Skeletal muscle tissue (tissue), 4 donors: ENCODE measurements around the gene MCM5. TPM values are rescaled to one million over a fixed set of nuclear protein-coding genes. Genes with fewer than 3 reads are reported as not detected.

Source experiments
- H3K27ac ChIP-seq: one replicate; pipeline ENCODE4 v1.7.0; 2013; ENCODE audit warnings: mild to moderate bottlenecking, low read depth, low read length, inconsistent platforms
- H3K27me3 ChIP-seq, 3 donors: one replicate each; pipeline ENCODE4 v1.7.0; 2013; ENCODE audit warnings: low read length in 3 of 3; ENCODE audit not compliant: control insufficient read depth in 3 of 3, insufficient read depth in 3 of 3
- H3K36me3 ChIP-seq, 3 donors: one replicate each; pipeline ENCODE4 v1.7.0; 2013; ENCODE audit warnings: low read length in 3 of 3; ENCODE audit not compliant: control insufficient read depth in 3 of 3, insufficient read depth in 3 of 3
- H3K4me1 ChIP-seq, 3 donors: one replicate each; pipeline ENCODE4 v1.7.0; 2013; ENCODE audit warnings: low read length in 3 of 3, mild to moderate bottlenecking in 3 of 3; ENCODE audit not compliant: control insufficient read depth in 3 of 3, insufficient read depth in 3 of 3
- H3K4me3 ChIP-seq, 3 donors: one replicate each; pipeline ENCODE4 v1.7.0; 2013; ENCODE audit warnings: low read length in 3 of 3
- H3K9ac ChIP-seq, 3 donors: one replicate each; pipeline ENCODE4 v1.7.0; 2013; ENCODE audit warnings: low read length in 3 of 3, mild to moderate bottlenecking in 3 of 3, moderate library complexity in 2 of 3, low read depth in 1 of 3
- H3K9me3 ChIP-seq, 3 donors: one replicate each; pipeline ENCODE4 v1.7.0; 2013; ENCODE audit warnings: low read length in 3 of 3; ENCODE audit not compliant: control insufficient read depth in 3 of 3
- total RNA-seq: library from RNA; depleted of rRNA; stranded (reverse); fragments of >200 nt; gene quantifications from one replicate; pipeline ENCODE4 v1.2.3, GENCODE V29; 2014
- donor health status: Osteomylitis.

The MCM5 gene
- total RNA-seq, 1 donor from 2014 or later, result 25.1 TPM

DNA sequence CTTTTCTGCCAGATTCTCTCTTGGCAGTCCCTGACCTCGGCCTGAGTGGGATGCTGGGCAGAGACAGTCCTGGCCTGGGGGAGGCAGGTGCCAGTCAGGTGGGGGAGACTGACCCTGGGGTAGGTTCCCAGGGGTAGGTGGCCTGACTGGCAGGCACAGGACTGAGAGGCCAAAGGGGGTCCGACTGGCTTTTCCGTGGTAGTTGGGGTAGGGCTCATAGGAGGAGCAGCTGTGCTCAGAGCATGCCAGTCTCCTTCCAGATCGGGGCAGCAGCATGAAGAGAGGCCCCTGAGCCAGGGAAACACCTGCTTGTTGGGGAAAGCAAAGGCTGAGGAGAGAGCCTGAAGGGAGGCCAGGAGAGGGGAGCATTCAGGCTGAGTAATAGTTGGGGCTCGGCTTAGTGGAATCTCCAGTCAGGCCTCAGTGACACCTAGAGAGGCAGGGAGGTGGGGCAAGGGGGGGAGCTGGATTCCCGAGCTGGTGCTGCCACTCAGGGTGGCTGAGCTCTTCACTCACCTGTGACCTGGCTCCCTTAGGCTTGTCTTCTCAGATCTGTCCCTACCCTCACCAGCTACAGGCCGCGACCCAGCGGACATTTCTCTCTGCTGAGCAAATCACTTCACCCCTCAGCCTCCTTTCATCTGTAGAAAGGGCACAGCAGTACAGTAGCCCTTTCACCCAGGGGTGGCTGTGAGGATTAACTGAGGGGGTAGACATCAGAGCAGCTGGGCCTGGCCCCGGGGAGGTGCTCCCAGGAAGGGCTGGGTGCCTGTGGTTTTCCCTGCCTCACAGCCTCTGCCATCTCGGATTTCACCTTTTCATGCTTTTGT is 26.2 kb downstream of the MCM5 start:
- no peak overlapping the region for H3K4me3 ChIP-seq

DNA sequence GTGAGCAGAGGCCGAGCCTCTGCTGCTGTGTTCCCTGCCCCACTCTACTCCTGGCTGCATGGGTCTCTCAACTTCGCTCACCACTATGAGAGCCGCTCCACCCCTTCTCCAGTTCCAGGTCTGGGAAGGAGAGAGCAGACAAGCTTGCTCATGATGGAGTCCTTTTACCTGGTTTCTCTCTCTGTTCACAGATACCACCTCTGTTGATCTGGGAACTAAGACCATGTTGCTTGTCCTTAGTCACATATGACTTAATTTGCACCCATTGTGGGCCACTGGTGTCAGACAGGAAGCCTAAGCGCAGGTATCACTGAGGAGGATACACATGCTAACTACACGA is 26.8 kb downstream of the MCM5 start:
- H3K4me1 ChIP-seq, result peaks cover 5 to 23% (median 9%) of the 10 kb centered on the region in 3 donors
- H3K4me3 ChIP-seq, result no peak overlapping the region
- peak overlapping the region in 1 of 3 donors; percentile 36 for H3K9ac ChIP-seq
- H3K36me3 ChIP-seq, result peaks cover 17 to 24% (median 18%) of the 10 kb centered on the region in 3 donors
- H3K27ac ChIP-seq, result peak overlapping the region; percentile 38
- H3K27me3 ChIP-seq, result no peaks in the 10 kb centered on the region
- H3K9me3 ChIP-seq, result no peaks in the 10 kb centered on the region

More for the DNA sequence above, 26.2 kb downstream of the MCM5 start:
- Histone ChIP-seq H3K4me1 (peaks cover 4 to 19% (median 4%) of the 10 kb centered on the region in 3 donors), H3K9ac (peak overlapping the region in 1 of 3 donors; percentile 36), H3K36me3 (peaks cover 23 to 30% (median 24%) of the 10 kb centered on the region in 3 donors), H3K27ac (peak overlapping the region; percentile 38), H3K27me3 (no peaks in the 10 kb centered on the region), H3K9me3 (no peaks in the 10 kb centered on the region)

- Histone ChIP-seq H3K27me3 (no peaks in the 10 kb centered on the region), H3K4me3 (peak overlapping the region in 1 of 3 donors; percentile 5), H3K4me1 (peaks cover 5 to 20% (median 9%) of the 10 kb centered on the region in 3 donors), H3K27ac (peak overlapping the region; percentile 51), H3K36me3 (peaks cover 0 to 6% (median 0%) of the 10 kb centered on the region in 3 donors), H3K9me3 (peaks cover 0 to 7% (median 0%) of the 10 kb centered on the region in 3 donors), H3K9ac (peak overlapping the region in 2 of 3 donors; percentile 19 to 50)
These were observed 31.0 kb downstream of the MCM5 start for GRCh38 chr22:35430897-35431322.

GRCh38 chr22:35431483-35432227 is 31.7 kb downstream of the MCM5 start:
- Histone ChIP-seq H3K36me3 (peaks cover 0 to 6% (median 0%) of the 10 kb centered on the region in 3 donors), H3K4me1 (peaks cover 5 to 12% (median 9%) of the 10 kb centered on the region in 3 donors), H3K9ac (no peak overlapping the region), H3K4me3 (no peak overlapping the region), H3K27ac (peak overlapping the region; percentile 51), H3K27me3 (no peaks in the 10 kb centered on the region), H3K9me3 (peaks cover 0 to 7% (median 0%) of the 10 kb centered on the region in 3 donors)

GRCh38 chr22:35432228-35432905 is 32.4 kb downstream of the MCM5 start:
- Histone ChIP-seq H3K9ac (no peak overlapping the region), H3K27me3 (no peaks in the 10 kb centered on the region), H3K27ac (no peak overlapping the region), H3K36me3 (peaks cover 0 to 6% (median 0%) of the 10 kb centered on the region in 3 donors), H3K4me3 (no peak overlapping the region), H3K9me3 (peaks cover 0 to 7% (median 0%) of the 10 kb centered on the region in 3 donors), H3K4me1 (peaks cover 5 to 9% (median 8%) of the 10 kb centered on the region in 3 donors)

DNA sequence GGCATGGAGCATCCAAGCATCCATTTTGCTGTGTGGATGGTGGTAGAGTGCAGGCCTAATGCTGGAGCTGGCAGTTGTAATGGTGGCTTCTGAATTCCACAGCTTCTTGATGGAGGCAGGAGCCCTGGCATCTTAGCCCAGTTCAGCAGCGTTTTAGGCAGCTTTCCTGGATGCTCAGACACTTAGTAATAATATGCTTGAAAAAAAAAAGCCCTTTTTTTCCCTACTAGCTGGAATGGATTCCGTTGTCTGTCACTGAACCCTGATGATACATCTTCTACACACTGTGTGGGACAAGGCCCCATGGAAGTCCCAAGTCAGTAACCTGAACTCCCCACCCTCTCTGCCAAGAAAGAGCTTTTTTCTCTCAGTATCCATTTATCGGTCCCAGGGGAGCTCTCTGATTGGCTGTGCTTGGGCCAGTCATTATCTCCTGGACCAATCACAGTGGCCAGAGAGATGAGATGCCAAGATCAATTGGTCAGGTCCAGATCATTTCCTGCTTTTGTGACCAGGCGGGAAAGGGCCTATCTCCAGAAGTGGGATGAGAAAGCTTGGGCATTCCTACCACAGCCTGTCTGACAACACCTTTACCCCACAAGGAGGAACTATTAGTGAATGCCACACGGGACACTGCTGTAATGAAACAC is 34.2 kb downstream of the MCM5 start:
- peaks cover 5 to 9% (median 8%) of the 10 kb centered on the region in 3 donors for H3K4me1 ChIP-seq
- H3K27me3 ChIP-seq, result no peaks in the 10 kb centered on the region
- no peak overlapping the region for H3K27ac ChIP-seq
- H3K9ac ChIP-seq, result no peak overlapping the region
- no peak overlapping the region for H3K4me3 ChIP-seq
- peaks cover 0 to 7% (median 0%) of the 10 kb centered on the region in 3 donors for H3K9me3 ChIP-seq
- peaks cover 0 to 6% (median 0%) of the 10 kb centered on the region in 3 donors for H3K36me3 ChIP-seq

GRCh38 chr22:35435201-35435740 is 35.3 kb downstream of the MCM5 start:
- peaks cover 0 to 6% (median 0%) of the 10 kb centered on the region in 3 donors for H3K36me3 ChIP-seq
- peaks cover 5 to 9% (median 8%) of the 10 kb centered on the region in 3 donors for H3K4me1 ChIP-seq
- H3K27me3 ChIP-seq, result no peaks in the 10 kb centered on the region
- H3K4me3 ChIP-seq, result no peak overlapping the region
- H3K27ac ChIP-seq, result no peak overlapping the region
- H3K9ac ChIP-seq, result no peak overlapping the region
- peaks cover 0 to 7% (median 0%) of the 10 kb centered on the region in 3 donors for H3K9me3 ChIP-seq

DNA sequence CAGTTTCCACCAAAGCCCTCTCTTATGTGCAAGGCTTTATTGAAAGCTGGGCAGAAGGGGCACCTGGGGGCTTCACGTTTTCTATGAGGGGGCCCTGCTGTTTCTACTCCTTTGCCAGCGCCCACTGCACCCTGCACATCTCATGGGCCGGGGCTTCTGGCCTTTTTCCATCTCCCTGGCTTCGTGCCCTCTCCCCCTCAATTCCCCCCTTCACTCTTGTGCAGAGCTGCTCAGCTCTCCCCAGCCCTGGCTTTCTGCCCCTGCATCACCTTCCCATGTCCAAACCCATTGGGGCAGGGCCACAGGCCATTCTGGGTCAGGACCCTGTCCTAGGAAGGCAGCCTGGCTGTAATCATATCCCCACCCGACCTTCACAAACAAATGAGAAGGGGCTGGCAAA is 36.5 kb downstream of the MCM5 start:
- Histone ChIP-seq H3K36me3 (peaks cover 0 to 6% (median 0%) of the 10 kb centered on the region in 3 donors), H3K27me3 (no peaks in the 10 kb centered on the region), H3K4me1 (peaks cover 0 to 3% (median 2%) of the 10 kb centered on the region in 3 donors), H3K4me3 (no peak overlapping the region), H3K9ac (no peak overlapping the region), H3K27ac (no peak overlapping the region), H3K9me3 (peaks cover 0 to 7% (median 0%) of the 10 kb centered on the region in 3 donors)

DNA sequence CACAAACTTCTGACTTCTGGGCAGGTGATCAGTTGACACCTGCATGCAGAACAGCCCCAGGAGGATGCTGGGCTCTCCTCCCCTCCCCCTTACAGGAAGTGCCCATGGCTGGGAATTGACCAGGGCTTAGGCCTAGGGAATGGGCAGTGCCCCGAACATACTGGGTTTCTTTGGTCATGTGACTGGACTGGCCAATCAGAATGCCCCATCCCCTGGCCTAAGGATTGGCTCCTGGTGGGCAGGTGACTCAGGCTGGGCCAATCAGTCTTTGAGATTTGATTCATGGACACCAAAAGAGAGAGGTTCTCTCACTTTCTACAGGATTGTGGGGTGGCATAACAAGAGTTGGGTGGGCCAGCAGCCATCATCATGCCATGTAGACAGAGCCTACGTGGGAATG is 37.1 kb downstream of the MCM5 start:
- H3K27me3 ChIP-seq, result no peaks in the 10 kb centered on the region

More for the DNA sequence above, 37.1 kb downstream of the MCM5 start:
- no peaks in the 10 kb centered on the region for H3K4me1 ChIP-seq
- no peak overlapping the region for H3K4me3 ChIP-seq
- peaks cover 0 to 6% (median 0%) of the 10 kb centered on the region in 3 donors for H3K36me3 ChIP-seq
- H3K9ac ChIP-seq, result no peak overlapping the region
- H3K27ac ChIP-seq, result no peak overlapping the region
- peaks cover 0 to 7% (median 0%) of the 10 kb centered on the region in 3 donors for H3K9me3 ChIP-seq
